Fibroblast of villous mesenchyme (primary cell): ENCODE results near the gene MYBPC3. TPM values are rescaled to one million over a fixed set of nuclear protein-coding genes. Genes with fewer than 3 reads are reported as not detected.
"Not testable (repeated sequence)": the region's sequence is repeated elsewhere in the genome, so short reads cannot be mapped to it uniquely, and the experiment has no call there.

Source experiments
- DNase-seq: peaks from one replicate; pipeline ENCODE4 v3.0.0-alpha.2; 2010; ENCODE audit warnings: low read depth
- H3K4me3 ChIP-seq: 2 replicates; pipeline ENCODE4 v1.5.1; 2011; ENCODE audit warnings: low read depth, mild to moderate bottlenecking, low read length
- CTCF ChIP-seq: IDR thresholded peaks from 2 replicates; pipeline ENCODE4 v1.5.1; 2012; ENCODE audit warnings: low read depth, mild to moderate bottlenecking, low read length; ENCODE audit not compliant: insufficient read depth
- total RNA-seq: library from RNA; depleted of rRNA; stranded (reverse); fragments of >200 nt; gene quantifications from 2 replicates; pipeline ENCODE4 v1.2.3, GENCODE V29; 2012

MYBPC3 gene
- total RNA-seq, 1 donor: not detected

- TF ChIP-seq CTCF: no peak
- no peak for DNase-seq
- H3K4me3 ChIP-seq: no peak overlapping the region
Measured at GRCh38 chr11:47325271-47326041, 27.0 kb downstream of the MYBPC3 start.

- DNase-seq: no peak
- no peak overlapping the region for H3K4me3 ChIP-seq
- no peak for TF ChIP-seq CTCF
Measured at GRCh38 chr11:47324520-47324919, 28.0 kb downstream of the MYBPC3 start.

- DNase-seq: no peak
- no peak for TF ChIP-seq CTCF
- H3K4me3 ChIP-seq: no peak overlapping the region
Measured at GRCh38 chr11:47318166-47318565, 34.3 kb downstream of the MYBPC3 start.

- DNase-seq: no peak
- no peak for TF ChIP-seq CTCF
- H3K4me3 ChIP-seq: no peak overlapping the region
Measured at GRCh38 chr11:47317064-47317828, 35.3 kb downstream of the MYBPC3 start.

GRCh38 chr11:47316501-47316900, 36.0 kb downstream of the MYBPC3 start:
- DNase-seq, H3K4me3 ChIP-seq: not testable (repeated sequence)

- DNase-seq: no peak
- H3K4me3 ChIP-seq: no peak overlapping the region
- no peak for TF ChIP-seq CTCF
Measured at GRCh38 chr11:47314992-47315391, 37.5 kb downstream of the MYBPC3 start.

- no peak for DNase-seq
- no peak overlapping the region for H3K4me3 ChIP-seq
- TF ChIP-seq CTCF: no peak
Measured at GRCh38 chr11:47308050-47308823, 44.3 kb downstream of the MYBPC3 start.
